Right renal cortex interstitium (tissue), 3 donors: ENCODE measurements around the gene CNP. TPM values are rescaled to one million over a fixed set of nuclear protein-coding genes. Genes with fewer than 3 reads are reported as not detected.
A peak's percentile ranks its signal among the peaks of the same experiment; 100 is the strongest.
"Not testable (repeated sequence)": the region's sequence is repeated elsewhere in the genome, so short reads cannot be mapped to it uniquely, and the experiment has no call there.

Experiments used
- DNase-seq, 3 donors: peaks; one replicate each; pipeline ENCODE4 v3.0.0-alpha.2; 2013; ENCODE audit warnings: low read depth in 3 of 3, low spot score in 2 of 3
- polyA plus RNA-seq, 3 donors: library from polyadenylated mRNA; unstranded; fragments of 120-200 nt; gene quantifications; one replicate each; pipeline ENCODE4 v1.2.1, GENCODE V29; 2013; ENCODE audit not compliant: insufficient read length in 3 of 3

CNP gene
- polyA plus RNA-seq = 10 to 100 TPM; 58.1 to 62.3 (median 60.6) TPM

DNA sequence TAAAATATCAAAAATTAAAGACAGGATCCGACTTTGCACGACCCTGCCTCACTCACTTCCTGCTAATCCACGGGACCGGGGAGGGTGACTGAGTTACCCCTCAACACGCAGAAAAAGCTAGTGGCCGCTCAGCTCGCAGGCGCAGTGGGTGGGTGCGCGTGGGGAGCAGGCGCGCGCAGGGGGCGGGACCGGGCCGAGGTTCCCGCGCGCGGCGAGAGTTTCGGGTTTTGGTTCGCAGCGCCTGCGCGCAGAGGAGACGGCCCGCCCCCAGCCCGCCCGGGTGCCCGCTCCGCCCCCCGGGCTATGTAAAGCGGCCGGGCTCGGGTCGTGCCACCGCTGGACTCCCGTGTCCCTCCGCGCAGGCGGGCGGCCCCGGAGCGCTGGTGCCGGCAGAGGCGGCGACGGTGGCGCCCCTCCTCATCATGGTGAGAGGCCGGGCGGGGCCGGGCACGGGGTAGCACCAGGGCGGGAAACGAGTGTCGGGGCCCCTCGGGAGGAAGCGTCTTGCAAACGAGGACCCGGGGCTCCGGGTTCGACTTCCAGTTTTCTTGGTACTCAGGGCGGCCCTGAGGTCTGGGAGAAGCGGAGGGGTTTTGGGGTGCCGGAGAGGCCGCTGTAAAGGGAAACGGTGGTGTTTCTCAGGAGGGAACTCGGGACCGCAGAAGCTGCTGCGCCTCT lies at the start of gene CNP:
Gene CNP, plus strand, starts transcription at position 333 of the 678 bp plus-strand sequence. Its CDS starts 90 bp downstream, at position 423.
- peak; percentile 60 to 78 (median 74) for DNase-seq

DNA sequence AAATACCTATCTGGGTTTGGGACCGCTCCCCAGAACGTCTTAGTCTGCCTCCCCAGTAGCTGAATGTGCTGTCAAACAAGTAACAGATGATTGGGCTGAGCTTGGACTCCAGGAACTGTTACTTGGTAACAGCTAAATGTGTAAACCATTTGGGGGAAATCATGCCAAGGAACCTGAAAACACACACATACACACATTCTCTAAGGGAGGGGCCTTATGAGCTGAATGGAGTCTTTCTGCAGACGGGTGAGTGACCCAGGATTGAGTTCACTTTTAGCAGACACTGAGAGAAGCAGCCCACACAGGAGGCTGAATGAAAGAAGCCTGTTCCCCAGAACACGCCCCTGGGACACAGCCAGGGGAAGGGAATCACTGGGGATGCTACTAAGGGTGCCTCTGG lies 49.4 kb upstream of the CNP start:
- no peak for DNase-seq

DNA sequence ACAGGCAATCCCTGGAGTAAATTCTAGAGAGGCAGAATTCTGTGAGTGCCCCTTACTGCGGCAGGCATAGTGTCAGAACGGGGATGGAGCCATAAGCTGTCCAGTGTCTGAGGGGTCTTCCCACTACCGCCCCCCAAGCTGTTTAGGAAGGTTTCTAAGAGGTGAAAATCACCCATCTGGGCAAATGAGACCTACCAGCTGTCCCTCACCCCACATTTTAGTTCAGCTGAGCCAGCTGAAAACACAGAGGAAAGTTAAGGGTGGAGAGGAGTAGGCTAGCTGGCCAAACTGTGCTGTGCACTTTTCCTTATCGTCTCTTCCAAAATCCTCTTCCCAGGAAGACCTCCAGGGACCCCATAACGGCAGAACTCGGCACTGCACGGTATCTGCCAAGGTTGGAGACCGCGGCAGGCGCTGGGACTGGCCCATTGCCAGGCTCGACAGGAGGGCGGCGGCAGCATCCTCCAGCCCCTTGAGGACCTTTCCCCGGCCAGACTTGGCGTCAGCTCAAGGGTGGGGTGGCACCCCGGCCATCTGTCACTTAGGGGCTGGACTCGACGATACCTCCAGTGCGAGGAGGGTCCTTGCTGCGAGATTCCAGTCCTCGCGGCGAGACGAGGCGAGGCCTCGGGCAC lies 48.8 kb upstream of the CNP start:
- no peak for DNase-seq

DNA sequence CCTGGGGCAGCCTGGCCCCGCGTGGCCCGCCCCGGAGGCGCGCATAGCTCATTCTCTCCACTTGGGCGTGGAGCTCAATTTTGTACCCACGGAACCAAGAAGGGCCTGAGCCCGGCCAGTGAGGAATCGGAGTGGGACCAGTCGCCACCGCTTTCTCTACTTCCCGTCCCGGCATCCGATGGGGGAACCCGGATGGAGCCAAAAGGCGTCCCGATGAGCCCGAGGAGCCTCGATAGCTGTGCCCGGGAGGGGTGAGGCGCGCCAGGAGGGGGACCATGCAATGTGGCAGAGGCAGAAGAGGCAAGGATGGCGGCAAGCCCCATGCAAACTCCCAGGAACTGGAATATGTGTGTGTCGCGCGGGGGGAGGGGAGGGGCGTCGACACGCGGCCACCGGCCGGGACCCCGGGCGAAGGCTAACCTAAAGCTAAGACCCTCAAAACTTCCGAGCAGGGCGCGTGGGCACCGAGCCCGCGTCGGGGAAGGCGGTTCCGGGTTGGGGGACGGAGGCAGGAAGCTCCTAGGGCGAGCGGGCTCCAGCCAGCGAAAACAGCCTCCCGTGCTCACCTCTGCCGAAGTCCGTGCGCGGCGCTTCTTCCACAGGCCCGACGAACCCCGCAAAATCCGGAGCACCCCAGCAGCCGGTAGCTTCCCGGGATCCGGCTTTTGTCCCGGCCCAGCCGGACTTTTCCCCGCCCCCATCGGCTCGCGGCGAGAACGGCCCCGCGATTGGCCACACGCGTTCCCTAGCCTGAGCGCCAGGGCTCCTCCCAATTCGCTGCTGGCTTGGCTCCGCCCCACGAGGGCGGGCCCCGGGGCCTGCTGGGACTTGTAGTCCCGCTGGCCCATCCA lies 48.1 kb upstream of the CNP start, which contains the start of gene ACLY:
Gene ACLY, minus strand, starts transcription at position 638 of the 851 bp plus-strand sequence. CDS start 5,078 bp downstream, outside the sequence.
- peak; percentile 87 to 96 (median 89) for DNase-seq

DNA sequence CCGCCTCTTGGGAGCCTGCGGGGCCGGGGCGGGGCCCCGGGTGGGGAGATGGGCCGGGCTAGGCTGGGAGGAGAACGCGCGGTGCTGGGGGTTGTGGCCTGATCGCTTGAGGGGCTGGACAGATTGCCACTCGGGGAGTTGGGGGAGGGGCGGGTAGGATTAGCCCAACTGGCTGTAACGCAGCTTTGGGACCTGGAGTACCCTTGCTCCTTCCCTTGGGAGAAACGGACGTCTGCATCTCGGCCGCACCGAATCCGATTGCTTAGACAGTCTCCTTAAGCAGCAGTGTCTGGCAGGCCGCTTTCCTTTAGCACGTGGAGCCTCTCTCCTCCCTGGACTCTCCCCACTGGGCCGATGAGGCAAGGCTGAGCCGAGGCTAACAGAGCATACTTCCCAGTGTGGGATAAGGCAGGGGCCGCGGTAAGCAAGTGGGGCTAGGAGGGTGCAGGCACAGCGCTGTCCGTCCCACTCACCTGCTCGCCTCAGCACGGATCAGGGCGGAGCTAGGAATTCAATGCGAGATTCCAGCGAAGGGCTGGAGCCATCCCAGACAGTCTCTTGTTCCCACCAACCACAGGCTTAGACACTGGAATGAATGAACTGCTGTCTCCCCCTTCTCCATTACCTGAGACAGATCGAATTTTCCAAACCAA lies 47.3 kb upstream of the CNP start:
- no peak for DNase-seq

DNA sequence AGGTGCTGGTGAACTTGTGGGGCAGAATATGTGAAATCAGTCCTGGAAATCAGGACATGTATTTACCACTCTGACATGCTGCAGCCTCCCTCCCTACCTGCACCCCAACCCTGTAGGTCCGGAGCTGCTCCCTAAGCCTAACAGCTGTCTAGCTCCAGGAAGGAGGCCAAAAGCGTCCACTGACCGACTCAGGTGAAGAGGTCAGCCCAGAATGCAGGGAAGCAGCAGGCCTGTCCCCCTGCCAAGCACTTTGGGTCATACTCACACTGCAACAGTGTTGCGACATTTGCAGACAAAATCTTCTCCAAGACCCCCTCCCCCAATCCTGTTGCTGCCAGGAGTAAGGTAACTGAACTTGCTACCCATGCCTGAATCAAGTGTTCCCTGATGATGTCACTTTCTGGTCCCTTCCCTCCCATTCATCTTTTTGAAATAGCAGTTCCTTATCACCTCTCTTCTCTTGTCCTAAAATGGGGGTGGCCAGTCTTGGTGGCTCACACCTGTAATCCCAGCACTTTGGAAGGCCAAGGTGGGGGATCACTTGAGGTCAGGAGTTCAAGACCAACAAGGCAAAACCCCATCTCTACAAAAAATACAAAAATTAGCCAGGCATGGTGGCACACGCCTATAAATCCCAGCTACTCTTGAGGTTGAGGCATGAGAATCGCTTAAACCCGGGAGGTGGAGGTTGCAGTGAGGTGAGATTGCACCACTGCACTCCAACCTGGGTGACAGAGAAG lies 46.6 kb upstream of the CNP start:
- DNase-seq = no peak

DNA sequence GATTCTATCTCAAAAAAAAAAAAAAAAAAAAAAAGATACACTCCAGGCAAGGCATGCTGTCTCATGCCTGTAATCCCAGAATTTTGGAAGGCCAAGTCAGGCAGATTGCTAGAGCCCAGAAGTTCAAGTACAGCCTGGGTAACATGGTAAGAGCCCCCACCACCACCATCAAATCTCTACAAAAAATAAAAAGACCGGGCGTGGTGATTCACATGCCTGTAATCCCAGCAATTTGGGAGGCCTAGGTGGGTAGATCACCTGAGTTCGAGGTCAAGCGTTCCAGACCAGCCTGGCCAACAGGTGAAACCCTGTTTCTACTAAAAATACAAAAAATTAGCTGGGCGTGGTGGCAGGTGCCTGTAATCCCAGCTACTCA lies 46.0 kb upstream of the CNP start:
- no peak for DNase-seq

DNA sequence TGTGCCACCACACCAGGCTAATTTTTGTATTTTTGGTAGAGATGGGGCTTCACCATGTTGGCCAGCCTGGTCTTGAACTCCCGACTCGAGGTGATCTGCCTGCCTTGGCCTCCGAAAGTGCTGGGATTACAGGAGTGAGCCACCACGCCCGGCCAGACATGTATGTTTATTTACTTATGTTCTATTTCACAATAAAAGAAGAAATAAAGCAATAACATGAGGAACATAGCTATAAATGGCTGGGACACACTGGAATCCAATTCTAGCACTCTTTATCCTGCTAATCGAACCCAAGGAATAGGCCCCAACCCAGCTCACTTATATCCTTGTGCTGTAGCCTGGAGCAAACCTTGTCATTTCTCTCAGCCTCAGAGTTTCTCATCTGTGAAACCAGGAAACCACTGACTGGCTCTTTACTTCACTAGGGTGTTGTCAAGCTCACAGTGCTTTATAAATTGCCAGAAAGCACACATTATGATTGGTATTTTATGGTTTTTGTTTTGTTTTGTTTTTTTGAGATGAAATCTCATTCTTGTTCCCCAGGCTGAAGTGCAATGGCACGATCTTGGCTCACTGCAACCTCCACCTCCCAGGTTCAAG lies 40.5 kb upstream of the CNP start:
- no peak for DNase-seq

DNA sequence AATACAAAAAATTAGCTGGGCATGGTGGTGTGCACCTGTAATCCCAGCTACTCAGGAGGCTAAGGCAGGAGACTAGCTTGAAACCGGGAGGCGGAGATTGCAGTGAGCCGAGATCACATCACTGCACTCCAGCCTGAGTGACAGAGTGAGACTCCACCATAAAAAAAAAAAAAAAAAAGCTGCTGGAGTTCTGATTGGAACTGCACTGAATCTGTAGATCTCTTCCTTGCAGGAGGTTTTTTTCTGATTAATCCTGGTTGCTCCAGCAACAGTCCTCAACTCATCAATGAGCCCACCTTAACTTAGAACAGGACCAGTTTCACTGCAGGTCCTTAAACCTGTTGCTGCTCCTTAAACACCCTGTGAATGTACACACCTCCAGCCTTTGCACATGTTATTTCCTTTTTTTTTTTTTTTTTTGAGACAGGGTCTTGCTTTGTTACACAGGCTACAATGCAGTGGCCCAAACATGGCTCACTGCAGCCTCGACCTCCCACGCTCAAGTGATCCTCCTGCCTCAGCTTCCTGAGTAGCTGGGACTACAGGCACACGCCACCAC lies 37.8 kb upstream of the CNP start:
- DNase-seq = no peak

DNA sequence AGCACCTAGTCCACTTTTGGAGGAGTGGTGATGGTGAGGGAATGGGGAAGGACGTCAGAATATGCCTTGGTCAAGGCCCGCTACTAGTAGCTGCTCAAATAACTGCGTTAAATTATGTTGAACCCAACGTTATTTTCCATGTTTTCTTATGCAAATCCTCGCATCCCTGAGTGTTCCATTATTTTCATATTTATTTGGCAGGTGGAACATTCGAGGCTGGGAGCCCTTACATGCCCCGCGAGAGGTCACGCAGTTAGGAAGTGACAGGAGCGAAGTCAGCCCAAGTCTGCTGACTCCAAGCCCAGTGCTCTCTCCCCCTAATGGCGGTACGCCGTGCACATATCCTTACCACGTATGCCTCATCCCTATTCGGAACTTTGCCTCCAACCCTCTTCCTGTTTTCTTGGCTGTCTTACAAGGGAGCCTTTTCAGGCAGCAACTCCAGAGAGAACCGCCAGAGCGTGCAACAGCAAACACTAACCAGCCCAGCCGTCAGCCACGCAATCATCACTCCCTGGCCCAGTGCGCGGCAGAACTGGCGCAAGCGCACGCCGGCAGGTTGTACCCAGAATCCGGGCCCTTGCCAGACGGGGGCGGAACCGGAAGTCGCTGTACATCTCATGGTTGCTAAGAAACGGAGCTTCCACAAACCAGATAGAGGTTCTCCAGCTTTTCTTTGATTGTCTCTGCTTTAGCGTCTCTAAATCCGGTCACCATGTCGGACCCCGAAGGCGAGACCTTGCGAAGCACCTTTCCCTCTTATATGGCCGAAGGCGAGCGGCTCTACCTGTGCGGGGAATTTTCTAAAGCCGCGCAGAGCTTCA lies 36.4 kb upstream of the CNP start, which contains the start of gene ODAD4:
Gene ODAD4, plus strand, starts transcription at position 609 of the 824 bp plus-strand sequence. Its CDS starts 107 bp downstream, at position 716.
- DNase-seq = peak; percentile 86 to 94 (median 90)

DNA sequence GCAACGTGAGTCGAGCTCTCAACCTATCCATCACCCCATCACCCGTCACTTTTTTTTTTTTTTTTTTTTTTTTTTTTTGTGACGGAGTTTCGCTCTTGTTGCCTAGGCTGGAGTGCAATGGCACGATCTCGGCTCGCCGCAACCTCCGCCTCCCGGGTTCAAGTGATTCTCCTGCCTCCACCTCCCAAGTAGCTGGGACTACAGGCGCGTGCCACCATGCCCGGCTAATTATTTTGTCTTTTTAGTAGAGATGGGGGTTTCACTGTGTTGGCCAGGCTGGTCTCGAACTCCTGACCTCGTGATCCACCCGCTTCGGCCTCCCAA lies 35.8 kb upstream of the CNP start:
- not testable (repeated sequence) for DNase-seq

DNA sequence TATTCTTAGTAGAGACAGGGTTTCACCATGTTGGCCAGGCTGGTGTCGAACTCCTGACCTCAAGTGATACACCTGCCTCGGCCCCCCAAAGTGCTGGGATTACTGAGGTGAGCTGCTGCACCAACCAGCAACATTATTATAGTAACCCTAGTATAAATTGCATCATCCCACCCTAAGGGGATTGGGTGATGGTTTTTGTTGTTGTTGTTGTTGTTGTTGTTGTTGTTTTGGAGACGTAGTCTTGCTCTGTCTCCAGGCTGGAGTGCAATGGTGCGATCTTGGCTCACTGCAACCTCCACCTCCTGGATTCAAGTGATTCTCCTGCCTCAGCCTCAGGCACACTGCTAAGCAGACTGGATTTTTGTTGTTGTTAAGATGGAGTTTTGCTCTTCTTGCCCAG lies 34.9 kb upstream of the CNP start:
- DNase-seq = not testable (repeated sequence)

DNA sequence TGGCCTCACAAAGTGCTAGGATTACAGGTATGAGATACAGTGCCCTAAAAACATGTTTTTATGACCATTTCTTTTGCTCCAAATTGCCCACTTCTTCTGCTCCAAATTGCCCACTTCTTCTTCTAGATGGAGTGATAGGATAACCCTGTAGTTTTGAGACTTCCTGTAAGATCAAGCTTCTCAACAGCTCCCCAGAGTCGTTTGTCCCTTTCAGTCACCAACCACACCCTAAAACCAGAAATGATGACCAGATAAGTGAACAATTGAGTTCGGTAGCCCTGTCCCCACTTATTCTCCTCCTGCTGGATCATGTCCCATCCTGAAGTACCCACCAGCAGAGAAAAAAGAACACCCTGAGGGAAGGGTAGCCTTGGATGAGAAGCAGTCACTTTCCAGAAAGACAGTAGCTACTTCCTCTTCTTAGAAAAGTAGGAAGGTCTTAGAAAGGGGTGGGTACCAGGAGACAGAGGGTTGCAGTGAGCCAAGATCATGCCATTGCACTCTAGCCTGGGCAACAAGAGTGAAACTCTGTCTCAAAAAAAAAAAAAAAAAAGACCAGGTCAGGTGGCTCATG lies 33.7 kb upstream of the CNP start:
- DNase-seq = no peak

DNA sequence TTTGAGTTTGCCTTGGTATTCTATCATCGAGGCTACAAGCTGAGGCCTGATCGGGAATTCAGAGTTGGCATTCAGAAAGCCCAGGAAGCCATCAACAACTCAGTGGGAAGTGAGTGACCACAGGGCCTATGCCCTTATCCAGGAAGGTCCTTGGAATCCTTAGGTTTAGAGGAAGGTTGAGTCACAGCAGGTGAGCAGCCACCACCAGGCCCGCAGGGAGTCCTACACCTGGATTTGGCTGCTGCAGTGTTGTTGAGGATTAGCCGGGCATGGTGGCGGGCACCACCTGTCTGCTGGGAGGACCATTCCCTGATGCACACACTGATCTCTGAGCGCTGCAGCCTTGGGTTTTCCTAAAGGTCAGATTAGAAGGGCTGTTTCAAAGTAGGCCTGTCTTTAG lies 31.0 kb upstream of the CNP start:
- DNase-seq = no peak

DNA sequence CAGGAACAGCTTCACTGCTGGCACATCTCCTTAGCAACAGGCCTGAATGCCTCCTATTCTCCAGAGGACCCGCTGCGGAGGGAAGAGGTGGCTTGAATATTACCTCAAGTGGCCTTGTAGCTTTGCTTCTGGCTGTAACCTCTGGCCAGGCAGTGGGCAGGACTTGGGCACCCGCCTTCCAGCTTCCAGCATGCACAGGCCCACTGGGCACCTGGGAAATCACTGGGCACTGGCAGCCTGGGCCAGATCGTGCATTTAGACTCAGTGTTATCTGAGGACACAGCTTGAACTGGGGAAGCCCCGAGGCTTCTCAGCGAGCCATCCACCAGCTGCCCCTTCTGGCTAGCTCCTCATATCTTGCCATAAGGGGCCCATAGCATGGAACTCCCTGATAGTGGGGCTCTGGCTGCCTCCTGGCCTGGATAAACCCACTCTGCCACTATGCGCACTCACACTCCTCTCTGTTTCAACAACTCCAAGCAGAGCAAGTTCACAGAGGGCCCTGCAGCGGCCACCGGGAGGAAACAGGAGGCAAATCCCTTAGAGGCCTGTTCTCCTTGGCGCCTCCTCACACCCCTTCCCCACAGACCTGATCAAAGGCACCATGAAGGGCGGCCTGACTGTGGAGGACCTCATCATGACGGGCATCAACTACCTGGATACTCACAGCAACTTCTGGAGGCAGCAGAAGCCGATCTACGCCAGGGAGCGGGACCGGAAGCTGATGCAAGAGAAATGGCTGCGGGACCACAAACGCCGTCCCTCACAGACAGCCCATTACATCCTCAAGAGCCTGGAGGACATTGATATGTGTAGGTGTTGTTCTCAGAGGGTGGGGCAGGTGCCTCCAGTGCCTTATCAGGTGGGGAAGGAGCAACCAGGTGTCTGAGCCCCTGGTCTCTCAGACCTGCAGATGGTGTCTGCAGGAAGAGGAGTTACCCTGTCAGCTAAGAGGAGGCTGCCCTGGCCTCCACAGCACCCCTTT lies 28.3 kb upstream of the CNP start:
- no peak for DNase-seq

DNA sequence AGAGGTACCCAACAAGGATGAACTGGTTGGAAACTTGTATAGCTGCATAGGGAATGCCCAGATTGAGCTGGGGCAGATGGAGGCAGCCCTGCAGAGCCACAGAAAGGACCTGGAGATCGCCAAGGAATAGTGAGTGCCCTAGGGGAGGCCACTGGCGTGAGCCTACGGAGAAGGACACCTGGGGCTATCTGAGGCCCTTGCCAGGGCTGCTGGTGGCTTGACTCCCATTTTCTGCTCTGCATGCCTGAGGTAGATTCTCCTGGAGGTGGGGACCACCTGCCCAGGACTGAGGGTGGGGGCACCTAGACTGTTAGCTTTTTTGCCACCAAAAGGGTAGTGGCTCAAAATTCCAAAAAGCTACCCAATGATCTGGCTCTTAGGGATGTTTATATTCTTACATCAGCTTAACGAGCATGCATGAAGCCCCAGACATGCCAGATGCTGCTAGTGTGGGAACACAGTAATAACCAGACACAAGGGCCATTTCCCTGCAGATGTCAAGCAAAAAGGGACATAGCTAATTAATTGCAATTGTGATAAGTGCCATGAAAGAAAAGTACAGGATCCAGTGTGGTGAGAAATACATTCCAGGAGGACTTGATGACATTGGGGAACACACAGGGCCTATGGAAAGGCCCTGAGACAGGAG lies 27.4 kb upstream of the CNP start:
- DNase-seq = no peak

DNA sequence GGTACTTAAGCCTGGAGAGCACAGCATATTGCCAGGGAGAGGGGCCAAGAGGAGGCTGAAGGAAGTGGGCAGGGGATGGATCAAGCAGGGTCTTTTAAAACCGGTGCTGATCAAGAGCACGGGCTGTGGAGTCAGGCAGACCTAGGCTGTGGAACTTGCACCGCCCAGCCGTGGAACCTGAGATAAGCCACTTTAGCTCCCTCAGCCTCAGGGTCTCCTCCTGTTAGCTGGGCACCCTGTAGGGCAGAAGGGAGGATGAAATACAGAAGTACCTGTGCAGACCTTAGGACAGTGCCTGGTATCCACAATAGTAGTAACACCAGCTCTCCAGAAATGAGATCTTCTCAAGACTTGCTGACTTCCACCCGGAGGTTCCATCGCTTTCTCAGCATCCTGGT lies 26.9 kb upstream of the CNP start:
- DNase-seq = no peak
